ENCODE results near the gene DPP6.
"Not testable (repeated sequence)": the region's sequence is repeated elsewhere in the genome, so short reads cannot be mapped to it uniquely, and the experiment has no call there.

DNA sequence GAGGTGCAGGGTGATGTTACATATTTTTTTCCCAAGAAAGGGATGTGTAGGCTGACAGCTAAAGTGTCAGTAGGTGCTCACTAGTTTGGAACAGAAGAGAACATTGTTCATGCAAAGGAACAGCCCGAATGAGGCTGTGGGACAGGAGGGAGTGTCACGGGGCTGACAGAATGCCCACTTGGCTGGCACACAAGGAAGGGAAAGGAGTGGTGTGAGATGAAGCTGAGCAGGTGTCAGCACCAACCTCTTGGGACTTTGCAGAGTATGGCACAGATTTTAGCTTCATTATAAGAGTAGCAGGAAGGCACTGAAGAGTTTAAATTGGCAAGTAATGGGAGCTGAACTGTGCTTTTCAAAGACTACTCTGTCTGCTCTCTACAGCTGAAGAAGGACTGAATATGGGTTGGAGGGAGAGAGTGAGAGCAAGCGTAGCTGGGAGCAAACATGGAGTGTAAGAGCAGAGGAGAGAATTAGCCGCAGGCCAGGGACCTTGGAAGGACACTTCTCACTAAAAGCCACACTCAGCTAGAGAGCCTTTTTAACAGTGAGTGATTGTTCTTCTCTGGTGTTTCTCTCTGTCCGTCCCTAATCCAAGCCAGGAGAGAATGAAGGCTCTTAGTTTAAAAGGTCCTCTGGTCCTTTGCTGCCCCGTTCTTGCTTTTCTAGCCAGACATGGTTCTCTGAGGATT is 35.0 kb downstream of the DPP6 start:
- TF ChIP-seq, protein P1, sequence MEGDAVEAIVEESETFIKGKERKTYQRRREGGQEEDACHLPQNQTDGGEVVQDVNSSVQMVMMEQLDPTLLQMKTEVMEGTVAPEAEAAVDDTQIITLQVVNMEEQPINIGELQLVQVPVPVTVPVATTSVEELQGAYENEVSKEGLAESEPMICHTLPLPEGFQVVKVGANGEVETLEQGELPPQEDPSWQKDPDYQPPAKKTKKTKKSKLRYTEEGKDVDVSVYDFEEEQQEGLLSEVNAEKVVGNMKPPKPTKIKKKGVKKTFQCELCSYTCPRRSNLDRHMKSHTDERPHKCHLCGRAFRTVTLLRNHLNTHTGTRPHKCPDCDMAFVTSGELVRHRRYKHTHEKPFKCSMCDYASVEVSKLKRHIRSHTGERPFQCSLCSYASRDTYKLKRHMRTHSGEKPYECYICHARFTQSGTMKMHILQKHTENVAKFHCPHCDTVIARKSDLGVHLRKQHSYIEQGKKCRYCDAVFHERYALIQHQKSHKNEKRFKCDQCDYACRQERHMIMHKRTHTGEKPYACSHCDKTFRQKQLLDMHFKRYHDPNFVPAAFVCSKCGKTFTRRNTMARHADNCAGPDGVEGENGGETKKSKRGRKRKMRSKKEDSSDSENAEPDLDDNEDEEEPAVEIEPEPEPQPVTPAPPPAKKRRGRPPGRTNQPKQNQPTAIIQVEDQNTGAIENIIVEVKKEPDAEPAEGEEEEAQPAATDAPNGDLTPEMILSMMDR (IDR thresholded peaks at IDR 0.05): not testable (repeated sequence)
- not testable (repeated sequence) for TF ChIP-seq POLR2A (IDR thresholded peaks at IDR 0.05)
